ENCODE measurements around the gene UBE2H. TPM values are rescaled to one million over a fixed set of nuclear protein-coding genes. Genes with fewer than 3 reads are reported as not detected.

Gene UBE2H
- total RNA-seq, 1 donor from 2014 or later, result 194 TPM

DNA sequence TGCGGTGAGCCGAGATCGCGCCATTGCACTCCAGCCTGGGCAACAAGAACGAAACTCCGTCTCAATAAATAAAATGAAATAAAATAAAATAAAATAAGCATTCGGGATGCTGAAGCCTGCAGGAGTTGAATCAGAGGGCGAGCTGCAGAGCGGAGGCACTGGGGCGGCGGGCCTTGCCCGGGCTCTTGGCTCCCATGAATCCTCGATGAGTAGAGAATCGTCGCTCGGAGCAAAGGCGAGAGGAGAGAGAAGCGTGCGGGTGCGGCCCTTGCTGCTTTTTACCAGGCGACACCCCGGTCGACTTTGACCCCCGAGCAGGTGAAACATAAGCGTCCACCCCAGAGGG, 168.3 kb downstream of the UBE2H start:
- Mint-ChIP-seq H3K9me3 (ENCODE audit: unreplicated experiment) (peaks cover 18% of the 10 kb centered on the region), H3K27me3 (ENCODE audit: low read depth, unreplicated experiment) (peaks cover 59% of the 10 kb centered on the region)

DNA sequence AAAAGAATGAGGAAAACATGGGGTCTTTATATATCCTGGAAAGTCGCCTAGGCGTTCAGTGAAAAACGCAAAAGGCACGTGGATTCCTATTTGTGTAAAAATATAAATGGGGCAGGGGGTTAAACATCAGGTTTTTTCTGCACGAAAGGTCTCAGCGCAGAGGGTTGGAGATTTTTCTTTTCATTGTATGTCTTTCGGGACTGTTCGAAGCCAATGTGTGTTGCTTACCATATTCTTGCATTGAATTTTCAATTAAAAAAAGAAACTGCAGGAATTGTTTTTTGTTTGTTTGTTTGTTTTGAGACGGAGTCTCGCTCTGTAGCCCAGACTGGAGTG, 169.2 kb downstream of the UBE2H start:
- Histone ChIP-seq H4K20me1 (ENCODE audit: insufficient read depth, low read length) (peaks cover 17% of the 10 kb centered on the region), H3K27ac (ENCODE audit: low read depth, low read length) (no peak overlapping the region), H3K4me2 (ENCODE audit: low read length) (peak overlapping the region; percentile 2), H3K27me3 (ENCODE audit: insufficient read depth, low read length) (peaks cover 79% of the 10 kb centered on the region), H3K4me1 (ENCODE audit: insufficient read depth, low read length) (peaks cover 7% of the 10 kb centered on the region), H3K9me3 (ENCODE audit: insufficient read depth, low read depth, low read length) (peaks cover 2% of the 10 kb centered on the region), H3K79me2 (ENCODE audit: insufficient read depth, low read length) (no peaks in the 10 kb centered on the region), H3K4me3 (ENCODE audit: insufficient read depth, low read depth, low read length) (no peak overlapping the region), H3K36me3 (ENCODE audit: insufficient read depth, low read length) (no peaks in the 10 kb centered on the region), H3K9ac (ENCODE audit: low read length) (no peak overlapping the region), H2AFZ (ENCODE audit: low read depth, low read length) (no peak overlapping the region)
- TF ChIP-seq, protein P1, sequence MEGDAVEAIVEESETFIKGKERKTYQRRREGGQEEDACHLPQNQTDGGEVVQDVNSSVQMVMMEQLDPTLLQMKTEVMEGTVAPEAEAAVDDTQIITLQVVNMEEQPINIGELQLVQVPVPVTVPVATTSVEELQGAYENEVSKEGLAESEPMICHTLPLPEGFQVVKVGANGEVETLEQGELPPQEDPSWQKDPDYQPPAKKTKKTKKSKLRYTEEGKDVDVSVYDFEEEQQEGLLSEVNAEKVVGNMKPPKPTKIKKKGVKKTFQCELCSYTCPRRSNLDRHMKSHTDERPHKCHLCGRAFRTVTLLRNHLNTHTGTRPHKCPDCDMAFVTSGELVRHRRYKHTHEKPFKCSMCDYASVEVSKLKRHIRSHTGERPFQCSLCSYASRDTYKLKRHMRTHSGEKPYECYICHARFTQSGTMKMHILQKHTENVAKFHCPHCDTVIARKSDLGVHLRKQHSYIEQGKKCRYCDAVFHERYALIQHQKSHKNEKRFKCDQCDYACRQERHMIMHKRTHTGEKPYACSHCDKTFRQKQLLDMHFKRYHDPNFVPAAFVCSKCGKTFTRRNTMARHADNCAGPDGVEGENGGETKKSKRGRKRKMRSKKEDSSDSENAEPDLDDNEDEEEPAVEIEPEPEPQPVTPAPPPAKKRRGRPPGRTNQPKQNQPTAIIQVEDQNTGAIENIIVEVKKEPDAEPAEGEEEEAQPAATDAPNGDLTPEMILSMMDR (IDR thresholded peaks at IDR 0.05; ENCODE audit: insufficient read depth, low read depth, low read length), result no peak
- TF ChIP-seq EZH2 (IDR thresholded peaks at IDR 0.05; ENCODE audit: insufficient read depth, low read length), result no peak
- peaks cover 51% of the 10 kb centered on the region for H3K27me3 Mint-ChIP-seq (ENCODE audit: low read depth, unreplicated experiment)
- H3K27ac Mint-ChIP-seq (ENCODE audit: unreplicated experiment), result peak overlapping the region; percentile 53
- FAIRE-seq, result no peak
- peaks cover 3% of the 10 kb centered on the region for H3K36me3 Mint-ChIP-seq (ENCODE audit: low read depth, unreplicated experiment)
- no peak for DNase-seq (ENCODE audit: low read depth)
- no peak overlapping the region for H3K4me3 Mint-ChIP-seq (ENCODE audit: unreplicated experiment)
- peaks cover 3% of the 10 kb centered on the region for H3K4me1 Mint-ChIP-seq (ENCODE audit: low read depth, unreplicated experiment)
- H3K9me3 Mint-ChIP-seq (ENCODE audit: unreplicated experiment), result peaks cover 17% of the 10 kb centered on the region

More for the DNA sequence above, 168.3 kb downstream of the UBE2H start:
- Histone ChIP-seq H3K27ac (ENCODE audit: low read depth, low read length) (no peak overlapping the region), H3K4me1 (ENCODE audit: insufficient read depth, low read length) (peaks cover 7% of the 10 kb centered on the region), H3K4me3 (ENCODE audit: insufficient read depth, low read depth, low read length) (no peak overlapping the region), H3K36me3 (ENCODE audit: insufficient read depth, low read length) (no peaks in the 10 kb centered on the region), H3K9ac (ENCODE audit: low read length) (no peak overlapping the region), H3K4me2 (ENCODE audit: low read length) (no peak overlapping the region), H3K27me3 (ENCODE audit: insufficient read depth, low read length) (peaks cover 70% of the 10 kb centered on the region), H4K20me1 (ENCODE audit: insufficient read depth, low read length) (peaks cover 17% of the 10 kb centered on the region), H3K9me3 (ENCODE audit: insufficient read depth, low read depth, low read length) (peaks cover 2% of the 10 kb centered on the region), H2AFZ (ENCODE audit: low read depth, low read length) (no peak overlapping the region), H3K79me2 (ENCODE audit: insufficient read depth, low read length) (no peaks in the 10 kb centered on the region)
- Mint-ChIP-seq H3K4me3 (ENCODE audit: unreplicated experiment) (no peak overlapping the region), H3K27ac (ENCODE audit: unreplicated experiment) (no peak overlapping the region), H3K36me3 (ENCODE audit: low read depth, unreplicated experiment) (peaks cover 3% of the 10 kb centered on the region), H3K4me1 (ENCODE audit: low read depth, unreplicated experiment) (peaks cover 3% of the 10 kb centered on the region)
- TF ChIP-seq EZH2 (IDR thresholded peaks at IDR 0.05; ENCODE audit: insufficient read depth, low read length), result no peak
- TF ChIP-seq, protein P1 (IDR thresholded peaks at IDR 0.05; ENCODE audit: insufficient read depth, low read depth, low read length), result no peak
- FAIRE-seq (no peak), DNase-seq (ENCODE audit: low read depth) (no peak)

DNA sequence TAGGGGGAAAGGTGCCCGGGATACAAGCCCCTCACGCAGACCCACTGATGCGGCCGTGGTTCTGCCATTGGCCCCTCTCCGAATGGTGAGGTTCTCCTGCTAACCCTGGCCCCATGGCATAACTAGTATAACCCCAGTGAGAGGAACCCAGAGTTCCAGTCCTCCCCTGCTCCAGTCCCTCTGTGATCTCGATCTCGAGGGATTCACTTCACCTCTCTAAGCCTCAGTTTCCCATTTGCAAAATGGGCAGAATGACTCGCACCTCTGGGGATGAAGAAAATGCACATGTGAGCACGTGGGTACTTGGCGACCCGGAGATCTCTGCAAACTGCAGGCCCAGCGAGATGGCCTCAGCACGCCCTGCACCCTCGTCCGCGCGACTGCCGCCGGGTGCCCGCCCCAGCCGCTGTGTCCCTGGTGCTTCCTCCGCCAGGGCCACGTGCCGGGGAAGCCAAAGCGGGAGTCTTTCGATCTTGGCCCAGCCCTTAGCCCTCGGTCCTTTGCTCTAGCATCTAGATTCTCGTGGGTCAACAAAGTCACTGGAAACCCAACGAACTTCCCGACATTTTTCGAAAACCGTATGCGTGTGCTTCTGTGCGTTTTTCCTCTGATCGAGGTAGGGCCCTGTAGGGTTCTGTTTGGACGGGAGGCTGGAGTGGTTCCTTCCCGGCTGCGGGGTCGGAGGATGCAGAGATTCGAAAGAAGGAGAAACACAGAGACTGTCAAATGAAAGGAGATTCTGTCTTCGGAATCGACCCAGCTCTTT, 169.8 kb downstream of the UBE2H start:
- H3K36me3 Mint-ChIP-seq (ENCODE audit: low read depth, unreplicated experiment), result peaks cover 3% of the 10 kb centered on the region
- H3K9ac ChIP-seq (ENCODE audit: low read length), result no peak overlapping the region
- H3K27ac ChIP-seq (ENCODE audit: low read depth, low read length), result no peak overlapping the region
- no peak overlapping the region for H2AFZ ChIP-seq (ENCODE audit: low read depth, low read length)
- peak overlapping the region; percentile 66 for H3K27ac Mint-ChIP-seq (ENCODE audit: unreplicated experiment)
- H3K79me2 ChIP-seq (ENCODE audit: insufficient read depth, low read length), result no peaks in the 10 kb centered on the region
- H3K4me1 ChIP-seq (ENCODE audit: insufficient read depth, low read length), result peaks cover 7% of the 10 kb centered on the region
- H3K27me3 Mint-ChIP-seq (ENCODE audit: low read depth, unreplicated experiment), result peaks cover 54% of the 10 kb centered on the region
- TF ChIP-seq EZH2 (IDR thresholded peaks at IDR 0.05; ENCODE audit: insufficient read depth, low read length), result peak; percentile 88
- TF ChIP-seq, protein P1 (IDR thresholded peaks at IDR 0.05; ENCODE audit: insufficient read depth, low read depth, low read length), result no peak
- no peak overlapping the region for H3K4me3 Mint-ChIP-seq (ENCODE audit: unreplicated experiment)
- H3K9me3 ChIP-seq (ENCODE audit: insufficient read depth, low read depth, low read length), result peaks cover 2% of the 10 kb centered on the region
- FAIRE-seq (no peak), DNase-seq (ENCODE audit: low read depth) (no peak)
- peaks cover 3% of the 10 kb centered on the region for H3K4me1 Mint-ChIP-seq (ENCODE audit: low read depth, unreplicated experiment)
- H4K20me1 ChIP-seq (ENCODE audit: insufficient read depth, low read length), result peaks cover 19% of the 10 kb centered on the region
- H3K36me3 ChIP-seq (ENCODE audit: insufficient read depth, low read length), result no peaks in the 10 kb centered on the region
- peaks cover 17% of the 10 kb centered on the region for H3K9me3 Mint-ChIP-seq (ENCODE audit: unreplicated experiment)
- H3K27me3 ChIP-seq (ENCODE audit: insufficient read depth, low read length), result peaks cover 84% of the 10 kb centered on the region
- H3K4me2 ChIP-seq (ENCODE audit: low read length), result peak overlapping the region; percentile 2
- H3K4me3 ChIP-seq (ENCODE audit: insufficient read depth, low read depth, low read length), result no peak overlapping the region
